Heart left ventricle (tissue), 16 donors: Measurements from ENCODE around the gene COL1A1. TPM values are rescaled to one million over a fixed set of nuclear protein-coding genes. Genes with fewer than 3 reads are reported as not detected.

Source experiments
- ATAC-seq, 4 donors: fragments of 200-7000 bp; cut with Tn5 transposase; one replicate each; pipeline ENCODE4 v1.9.1; 2020 to 2022; ENCODE audit warnings: moderate library complexity in 4 of 4, mild to moderate bottlenecking in 3 of 4, moderate number of reproducible peaks in 1 of 4
- DNase-seq, 5 donors: peaks; one replicate each; pipeline ENCODE4 v3.0.0-alpha.2; 2020
- H3K27ac ChIP-seq, 12 donors: fragments of 200-600 bp; sonication (generic) in 4 of 12; one replicate each; pipeline versions ENCODE4 v1.5.0 to v1.8.0; 2016 to 2022; ENCODE audit warnings: mild to moderate bottlenecking in 2 of 12
- H3K27me3 ChIP-seq, 9 donors: fragments of 200-600 bp; sonication (generic) in 2 of 9; one replicate each; pipeline versions ENCODE4 v1.5.1 to v1.8.0; 2016 to 2022; ENCODE audit warnings: mild to moderate bottlenecking in 3 of 9
- H3K36me3 ChIP-seq, 9 donors: fragments of 200-600 bp; sonication (generic) in 2 of 9; one replicate each; pipeline versions ENCODE4 v1.5.0 to v1.8.0; 2018 to 2022; ENCODE audit warnings: mild to moderate bottlenecking in 2 of 9
- H3K4me1 ChIP-seq, 12 donors: fragments of 200-600 bp; sonication (generic) in 4 of 12; one replicate each; pipeline versions ENCODE4 v1.5.0 to v1.8.0; 2016 to 2022; ENCODE audit warnings: mild to moderate bottlenecking in 3 of 12
- H3K4me3 ChIP-seq, 12 donors: fragments of 200-600 bp; sonication (generic) in 4 of 12; one replicate each; pipeline versions ENCODE4 v1.5.0 to v1.8.0; 2017 to 2022; ENCODE audit warnings: mild to moderate bottlenecking in 9 of 12, moderate library complexity in 4 of 12
- H3K9me3 ChIP-seq, 12 donors: fragments of 200-600 bp; sonication (generic) in 4 of 12; one replicate each; pipeline versions ENCODE4 v1.5.0 to v1.8.0; 2016 to 2022; ENCODE audit warnings: mild to moderate bottlenecking in 1 of 12
- POLR2A ChIP-seq, 2 donors: fragments of 450-650 bp; IDR thresholded peaks; one replicate each; pipeline ENCODE4 v1.6.1; 2017; ENCODE audit warnings: antibody characterized with exemption in 2 of 2, mild to moderate bottlenecking in 2 of 2, moderate library complexity in 2 of 2
- WGBS, 4 donors: extraction: QIAGEN DNeasy Blood & Tissue Kit in 2 of 4; methylation state at CpG; one replicate each; pipeline versions ENCODE4 v1.1.5 to v1.1.7; 2013 to 2018; 5-methylcytosine and 5-hydroxymethylcytosine counted together
- intact Hi-C, 10 donors: fragments of 100-400 bp; cut with DNase I; formaldehyde crosslinking; loops; one replicate each; pipeline versions ENCODE4 v1.11.1 to v1.14.2; 2022
- polyA plus RNA-seq, 2 donors: library from polyadenylated mRNA; stranded (reverse); fragments of 200-250 nt; gene quantifications; one replicate each; pipeline ENCODE4 v1.2.3, GENCODE V29; 2013
- total RNA-seq, 9 donors: library from RNA; depleted of rRNA in 2 of 9; stranded (reverse); fragments of >200 nt in 2 of 9; fragmentation: NEBNext Ultra II Directional in 3 of 9; extraction: Animal tissue kit (Norgen Biotek cat#: 25700) in 3 of 9; gene quantifications; one replicate each; pipeline versions ENCODE4 v1.1.0 to v1.2.4, GENCODE V29; 2016 to 2023
- TF ChIP-seq, protein P1 (sequence below), 12 donors: fragments of 200-600 bp; sonication (generic) in 4 of 12; IDR thresholded peaks; one replicate each; pipeline versions ENCODE4 v1.5.0 to v1.8.0; 2018 to 2022; ENCODE audit warnings: antibody characterized with exemption in 12 of 12, mild to moderate bottlenecking in 5 of 12
- donor health status: ischemic (EF 13 %, LVEDD 7.1; RV severe dilation, severe dysfunction).
- donor health status: healthy with polysubstance abuse.
- donor health status: DM: no; HTN: yes; CAD: no.
- donor health status: DM: no; HTN: no; CAD: no.
- donor health status: ischemic (EF 25% LVEDD 6.9; RV normal size, moderate dysfunction).
- donor health status: ischemic (EF 25% LVEDD 5.7; RV mildly dilated, moderate dysfunction).
- donor health status: healthy.
- donor health status: DM: yes; HTN: yes; CAD: no.
- donor health status: ischemic (EF 35%, LVEDD 5.7; RV mildly dilated, moderate dysfunction).
- donor health status: nonischemic (EF 11% LVEDD 7.7; RV severe dilation, severe dysfunction).
- donor health status: DM: yes; HTN: yes; CAD: no.
- donor health status: PGD.
- donor health status: ischemic (EF 29% LVEDD 5.4; RV normal size, mild dysfunction).
- donor health status: nonischemic (EF 23%, LVEDD 6.1; RV moderate dilation, normal function).

The COL1A1 gene
- total and polyA plus RNA-seq, 11 donors, result 10.2 to 897 (median 55.4) TPM

DNA sequence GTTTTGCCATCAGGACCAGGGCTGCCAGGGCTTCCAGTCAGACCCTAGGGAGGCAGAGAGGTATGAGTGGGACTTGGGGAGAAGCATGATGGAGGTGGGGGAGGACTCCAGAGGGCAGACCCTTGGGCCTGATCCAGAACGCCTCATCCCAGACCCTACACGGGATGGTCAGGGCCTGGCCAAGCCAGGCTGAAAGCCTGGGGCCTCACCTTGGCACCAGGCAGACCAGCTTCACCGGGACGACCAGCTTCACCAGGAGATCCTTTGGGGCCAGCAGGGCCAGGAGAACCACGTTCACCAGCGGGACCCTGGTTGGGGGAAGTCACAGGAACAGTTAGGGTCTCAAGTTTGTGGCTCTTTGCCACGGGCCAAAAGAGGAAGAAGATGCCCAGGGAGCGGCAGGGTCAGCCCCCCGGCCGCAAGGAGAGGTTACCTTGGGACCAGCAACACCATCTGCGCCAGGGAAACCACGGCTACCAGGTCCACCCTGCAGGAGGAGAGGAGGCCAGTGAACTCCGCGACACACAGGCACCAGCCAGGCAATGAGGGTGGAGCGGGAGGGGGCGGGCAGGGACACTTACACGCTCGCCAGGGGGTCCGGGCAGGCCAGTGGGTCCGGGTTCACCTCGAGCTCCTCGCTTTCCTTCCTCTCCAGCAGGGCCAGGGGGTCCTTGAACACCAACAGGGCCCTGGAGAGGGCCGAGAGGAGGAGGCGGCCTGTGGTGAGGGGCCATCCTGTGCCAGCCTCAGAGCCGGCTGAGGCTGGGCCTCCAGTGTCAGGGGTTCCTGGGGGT, 7.1 kb downstream of the COL1A1 start:
- Histone ChIP-seq H3K27ac (peak overlapping the region in 2 of 12 donors; percentile 90 to 95), H3K9me3 (no peaks in the 10 kb centered on the region), H3K27me3 (peaks cover 0 to 2% (median 0%) of the 10 kb centered on the region in 9 donors), H3K4me3 (no peak overlapping the region), H3K4me1 (peaks cover 0 to 40% (median 7%) of the 10 kb centered on the region in 12 donors), H3K36me3 (peaks cover 0 to 100% (median 83%) of the 10 kb centered on the region in 9 donors)
- WGBS, 4 donors, result 74 to 82% (median 80%) methylated on average over 12 to 25 of the region's 25 CpGs
- ATAC-seq, result no peak
- TF ChIP-seq, protein P1, sequence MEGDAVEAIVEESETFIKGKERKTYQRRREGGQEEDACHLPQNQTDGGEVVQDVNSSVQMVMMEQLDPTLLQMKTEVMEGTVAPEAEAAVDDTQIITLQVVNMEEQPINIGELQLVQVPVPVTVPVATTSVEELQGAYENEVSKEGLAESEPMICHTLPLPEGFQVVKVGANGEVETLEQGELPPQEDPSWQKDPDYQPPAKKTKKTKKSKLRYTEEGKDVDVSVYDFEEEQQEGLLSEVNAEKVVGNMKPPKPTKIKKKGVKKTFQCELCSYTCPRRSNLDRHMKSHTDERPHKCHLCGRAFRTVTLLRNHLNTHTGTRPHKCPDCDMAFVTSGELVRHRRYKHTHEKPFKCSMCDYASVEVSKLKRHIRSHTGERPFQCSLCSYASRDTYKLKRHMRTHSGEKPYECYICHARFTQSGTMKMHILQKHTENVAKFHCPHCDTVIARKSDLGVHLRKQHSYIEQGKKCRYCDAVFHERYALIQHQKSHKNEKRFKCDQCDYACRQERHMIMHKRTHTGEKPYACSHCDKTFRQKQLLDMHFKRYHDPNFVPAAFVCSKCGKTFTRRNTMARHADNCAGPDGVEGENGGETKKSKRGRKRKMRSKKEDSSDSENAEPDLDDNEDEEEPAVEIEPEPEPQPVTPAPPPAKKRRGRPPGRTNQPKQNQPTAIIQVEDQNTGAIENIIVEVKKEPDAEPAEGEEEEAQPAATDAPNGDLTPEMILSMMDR (IDR thresholded peaks at IDR 0.05), result no peak
- TF ChIP-seq POLR2A (IDR thresholded peaks at IDR 0.05), result no peak
- DNase-seq, result peak in 1 of 5 donors; percentile 48
- intact Hi-C loops, result no loop called here

DNA sequence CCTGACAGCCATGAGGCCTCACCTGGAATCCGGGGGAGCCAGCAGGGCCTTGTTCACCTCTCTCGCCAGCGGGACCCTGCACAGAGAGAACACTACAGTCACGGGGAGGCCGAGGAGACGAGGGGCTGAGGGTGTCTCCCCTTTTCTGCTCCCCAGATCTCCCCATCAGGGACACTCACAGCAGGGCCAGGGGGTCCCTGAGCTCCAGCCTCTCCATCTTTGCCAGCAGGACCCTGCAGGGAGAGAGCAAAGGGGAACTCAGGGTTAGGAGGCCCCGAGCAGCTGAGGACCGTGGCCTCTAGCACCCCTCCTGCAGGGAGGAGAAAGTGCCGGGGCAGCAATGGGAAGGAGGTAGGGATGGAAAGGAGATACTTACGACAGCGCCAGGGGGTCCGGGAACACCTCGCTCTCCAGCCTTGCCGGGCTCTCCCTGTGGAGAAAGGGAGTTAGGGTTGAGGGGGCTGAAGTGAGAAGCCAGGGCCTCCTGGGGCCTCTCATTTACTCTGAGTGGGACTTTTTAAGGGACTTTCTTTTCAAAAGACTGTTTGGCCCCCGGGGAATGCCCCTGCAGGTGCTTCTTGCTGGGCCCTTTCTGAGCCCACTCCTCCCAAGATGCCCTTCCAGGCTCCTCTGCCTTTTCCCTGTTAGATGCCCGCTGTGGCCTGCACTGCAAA, 8.7 kb downstream of the COL1A1 start:
- H3K27ac ChIP-seq, result peak overlapping the region in 3 of 12 donors; percentile 9 to 40 (median 19)
- peaks cover 0 to 100% (median 96%) of the 10 kb centered on the region in 9 donors for H3K36me3 ChIP-seq
- DNase-seq (peak in 1 of 5 donors; percentile 31), ATAC-seq (no peak)
- intact Hi-C loops, result no loop called here
- H3K4me3 ChIP-seq, result no peak overlapping the region
- H3K9me3 ChIP-seq, result no peaks in the 10 kb centered on the region
- TF ChIP-seq POLR2A (IDR thresholded peaks at IDR 0.05), result no peak
- TF ChIP-seq, protein P1 (IDR thresholded peaks at IDR 0.05), result no peak
- H3K27me3 ChIP-seq, result no peaks in the 10 kb centered on the region
- WGBS, 4 donors, result 82 to 86% (median 83%) methylated on average over 15 to 16 of the region's 16 CpGs
- H3K4me1 ChIP-seq, result peaks cover 0 to 24% (median 0%) of the 10 kb centered on the region in 12 donors

DNA sequence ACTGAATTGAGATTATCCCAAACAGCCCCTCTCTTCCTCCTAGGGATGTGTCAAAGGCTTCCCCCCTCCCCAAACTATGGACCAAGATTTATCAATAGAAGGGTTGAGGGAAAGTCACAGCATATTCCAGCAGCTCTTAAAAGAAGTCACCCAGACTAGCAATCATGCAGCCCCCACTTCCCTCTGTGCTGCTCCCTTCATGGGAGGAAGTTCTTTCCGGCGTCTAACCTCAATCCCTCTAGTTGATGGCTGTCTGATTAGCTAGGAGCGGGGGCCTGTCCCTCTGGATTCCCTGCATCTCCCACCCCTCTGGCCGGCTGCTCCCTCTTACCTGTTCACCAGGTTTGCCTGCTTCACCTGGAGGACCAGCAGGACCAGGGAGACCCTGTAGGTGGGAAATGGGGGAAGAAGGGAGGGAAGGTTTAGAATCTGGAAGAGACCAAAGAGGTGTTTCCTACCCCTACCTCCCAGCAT, 9.2 kb downstream of the COL1A1 start:
- peak in 1 of 5 donors; percentile 24 for DNase-seq
- peaks cover 0 to 18% (median 0%) of the 10 kb centered on the region in 12 donors for H3K4me1 ChIP-seq
- no peak for ATAC-seq

More for the DNA sequence above, 9.2 kb downstream of the COL1A1 start:
- Histone ChIP-seq H3K36me3 (peaks cover 0 to 100% (median 96%) of the 10 kb centered on the region in 9 donors), H3K27me3 (no peaks in the 10 kb centered on the region), H3K9me3 (no peaks in the 10 kb centered on the region), H3K27ac (peak overlapping the region in 1 of 12 donors; percentile 40), H3K4me3 (no peak overlapping the region)
- intact Hi-C loops, result no loop called here
- 66 to 79% (median 72%) methylated on average over 4 of the region's 4 CpGs for WGBS, 4 donors
- TF ChIP-seq POLR2A (IDR thresholded peaks at IDR 0.05), result no peak
- TF ChIP-seq, protein P1 (IDR thresholded peaks at IDR 0.05), result no peak
